C1 segment of cervical spinal cord (tissue), 14 donors: ENCODE data around the gene RBPMS2.

Source experiments
- DNase-seq, 14 donors: peaks; one replicate each; lab custom pipeline; 2025; lab: John Stamatoyannopoulos, UW

The RBPMS2 gene

DNA sequence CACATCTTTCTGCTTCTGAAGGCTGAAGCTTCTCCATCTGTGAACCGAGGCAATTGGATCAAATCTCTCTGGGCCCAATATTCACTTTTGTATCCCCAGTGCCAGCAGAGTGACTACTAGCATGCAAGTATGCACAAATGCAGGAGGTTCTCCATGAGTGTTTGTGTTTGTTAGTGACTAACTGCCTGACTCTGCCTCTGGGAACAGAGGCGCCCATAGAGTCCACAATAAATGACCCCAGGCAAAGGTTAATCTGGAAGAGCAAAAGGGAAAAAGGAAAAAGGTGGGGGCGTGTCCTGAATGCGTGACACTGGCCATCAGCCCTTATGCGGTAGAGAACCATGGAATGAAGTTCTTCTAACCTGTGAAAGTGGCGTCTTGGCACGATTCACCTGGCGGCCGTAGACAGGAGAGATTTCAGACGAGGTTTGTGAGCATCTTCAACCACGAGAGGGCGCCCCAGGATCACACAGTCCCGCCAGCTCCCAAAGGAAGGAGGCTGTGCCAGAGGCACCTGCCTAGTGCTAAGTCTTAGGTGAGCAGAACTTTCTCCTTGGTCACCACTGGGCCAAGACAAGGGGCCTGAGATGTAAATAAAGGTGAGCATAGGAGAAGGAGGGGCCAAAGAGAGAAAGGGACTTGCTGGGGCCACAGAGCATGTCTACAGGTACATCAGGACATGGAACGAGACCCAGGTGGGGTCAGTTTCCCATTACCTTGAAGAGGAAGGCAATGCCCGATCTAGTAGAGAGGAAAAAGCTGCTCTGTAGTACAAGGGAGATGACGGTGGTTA lies 44.2 kb downstream of the RBPMS2 start:
- peak in 12 of 14 donors; percentile 5 to 74 (median 47) for DNase-seq

DNA sequence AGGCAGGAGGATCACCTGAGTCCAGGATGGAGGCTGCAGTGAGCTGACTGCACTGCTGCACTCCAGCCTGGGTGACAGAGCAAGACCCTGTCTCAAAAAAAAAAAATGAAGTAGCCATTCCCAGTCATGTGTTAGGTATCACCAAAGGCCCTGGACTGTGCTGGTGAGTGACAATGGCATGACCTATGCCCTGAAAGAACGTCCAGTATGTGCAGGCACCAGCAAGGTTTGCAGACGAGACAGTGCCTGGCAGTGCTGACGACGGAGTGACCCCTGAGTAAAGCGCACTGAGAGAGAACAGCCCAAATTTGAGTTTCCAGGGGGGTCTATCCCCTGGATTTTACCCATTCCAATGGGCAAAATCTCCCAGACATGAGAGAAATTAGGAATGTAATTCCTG lies 45.2 kb downstream of the RBPMS2 start:
- no peak for DNase-seq

DNA sequence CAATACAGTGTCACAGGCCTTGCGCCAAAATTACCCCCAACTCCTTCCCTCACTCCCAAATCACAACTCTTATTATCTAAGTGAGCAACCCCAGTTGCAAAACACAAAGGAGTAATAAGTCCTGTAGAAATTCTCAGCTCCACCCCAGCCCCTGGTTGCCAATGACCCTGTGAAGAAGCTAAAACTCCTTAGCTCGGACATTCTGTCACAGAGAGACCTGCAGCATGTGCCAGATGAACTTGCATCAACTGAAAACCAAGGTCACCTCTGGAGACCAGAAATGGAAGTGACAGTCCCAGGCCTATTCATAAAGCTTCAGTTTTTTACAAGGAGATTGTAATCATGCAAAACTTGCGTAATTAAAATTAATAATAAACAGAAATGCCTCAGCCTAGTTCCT lies 55.2 kb downstream of the RBPMS2 start:
- no peak for DNase-seq

DNA sequence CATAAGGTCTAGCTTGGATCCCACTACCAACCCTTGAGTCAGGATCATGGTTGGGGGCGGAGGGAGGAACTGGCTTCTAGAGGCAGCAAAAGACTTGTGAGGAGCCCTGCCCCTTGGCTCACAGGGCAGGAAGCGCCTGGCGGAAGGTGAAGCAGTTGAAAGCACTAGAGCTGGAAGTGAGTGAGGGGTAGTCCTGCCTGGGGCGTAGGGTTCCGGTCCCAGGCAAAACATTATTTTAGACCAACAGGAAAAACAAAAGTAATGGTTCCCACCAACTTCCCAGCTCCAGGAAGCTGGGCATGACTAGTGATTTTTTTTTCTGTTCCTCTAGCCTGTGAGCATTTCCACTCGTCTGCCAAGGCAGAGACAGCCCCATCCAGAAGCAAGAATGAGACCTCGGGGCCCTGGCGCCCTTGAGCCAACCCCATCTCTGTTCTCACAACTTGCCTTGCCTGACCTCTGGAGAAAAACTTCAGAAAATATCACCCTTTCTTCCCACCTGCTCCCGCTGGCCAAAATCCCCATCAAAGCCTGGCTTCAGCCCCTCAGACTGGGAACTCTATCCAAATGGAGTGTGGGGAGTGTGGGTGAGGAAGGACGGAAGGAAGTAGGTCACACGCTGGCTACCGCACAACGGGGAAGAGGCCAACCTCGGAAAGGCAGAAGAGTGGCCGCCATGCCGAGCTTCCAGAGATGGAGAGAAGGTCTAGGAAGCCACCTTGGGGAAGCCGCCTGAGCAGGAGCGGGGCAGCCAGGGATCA lies 57.5 kb downstream of the RBPMS2 start:
- no peak for DNase-seq

DNA sequence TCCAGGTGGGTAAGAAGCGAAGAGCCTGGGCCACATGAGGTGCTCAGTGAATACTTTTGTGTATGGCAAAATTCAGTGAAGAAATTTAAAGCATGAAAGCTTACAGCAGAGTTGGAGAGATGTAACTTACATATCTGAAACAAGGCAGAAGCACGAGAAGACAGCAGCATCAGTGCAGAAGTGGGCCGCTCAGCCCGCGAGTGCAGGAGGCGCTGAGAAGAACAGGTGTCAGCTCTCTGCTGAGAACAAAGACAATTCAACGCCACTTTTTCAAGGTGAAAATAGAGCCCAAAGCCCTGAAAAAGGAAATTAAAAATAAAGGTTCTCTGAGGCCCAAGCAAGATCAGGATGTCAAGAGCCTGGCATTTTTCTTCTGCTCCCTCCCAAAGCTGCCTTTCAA lies 58.3 kb downstream of the RBPMS2 start:
- DNase-seq: no peak

DNA sequence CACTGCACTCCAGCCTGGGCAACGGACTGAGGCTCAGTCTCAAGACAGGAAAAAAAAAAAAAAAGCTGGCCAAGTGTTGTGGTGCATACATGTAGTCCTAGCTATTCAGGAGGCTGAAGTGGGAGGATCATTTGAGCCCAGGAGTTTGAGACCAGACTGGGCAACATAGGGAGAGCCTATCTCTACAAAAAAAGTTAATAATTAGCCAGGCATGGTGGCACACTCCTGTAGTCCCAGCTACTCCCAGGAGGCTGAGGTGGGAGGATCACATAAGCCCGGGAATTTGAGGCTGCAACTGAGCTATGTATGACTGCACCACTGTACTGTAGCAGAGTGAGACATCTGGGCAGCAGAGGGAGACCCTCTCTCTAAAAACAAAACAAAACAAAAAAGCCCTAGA lies 58.9 kb downstream of the RBPMS2 start:
- no peak for DNase-seq

DNA sequence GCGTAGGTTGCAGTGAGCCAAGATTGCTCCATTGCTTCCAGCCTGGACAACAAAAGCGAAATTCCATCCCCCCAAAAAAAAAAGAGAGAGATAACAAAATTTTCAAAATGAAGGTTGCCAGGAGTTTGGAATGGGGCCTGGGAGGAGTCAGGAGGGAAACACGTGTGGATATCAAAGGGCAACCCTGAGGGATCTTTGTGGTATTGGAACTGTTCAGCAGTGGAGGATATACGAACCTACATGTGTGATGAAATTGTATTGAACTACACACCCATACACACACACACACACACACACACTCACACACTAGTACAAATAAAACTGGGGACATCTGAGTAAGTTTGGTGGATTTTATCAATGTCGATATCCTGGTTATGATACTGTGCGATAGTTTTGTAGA lies 61.8 kb downstream of the RBPMS2 start:
- DNase-seq: no peak

DNA sequence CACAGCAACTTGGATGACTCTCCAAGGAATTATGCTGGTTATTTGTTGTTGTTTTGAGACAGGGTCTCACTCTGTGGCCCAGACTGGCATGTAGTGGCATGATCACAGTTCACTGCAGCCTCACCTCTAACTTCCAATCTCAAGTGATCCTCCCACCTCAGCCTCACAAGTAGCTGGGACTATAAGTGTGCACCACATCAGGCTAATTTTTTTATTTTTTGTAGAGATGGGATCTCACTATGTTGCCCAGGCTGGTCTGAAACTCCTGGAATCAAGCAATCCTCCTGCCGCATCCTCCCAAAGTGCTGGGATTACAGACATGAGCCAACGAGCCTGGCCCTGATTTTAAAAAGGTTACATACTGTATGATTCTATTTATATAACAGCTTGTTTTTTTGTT lies 63.0 kb downstream of the RBPMS2 start:
- DNase-seq: no peak

DNA sequence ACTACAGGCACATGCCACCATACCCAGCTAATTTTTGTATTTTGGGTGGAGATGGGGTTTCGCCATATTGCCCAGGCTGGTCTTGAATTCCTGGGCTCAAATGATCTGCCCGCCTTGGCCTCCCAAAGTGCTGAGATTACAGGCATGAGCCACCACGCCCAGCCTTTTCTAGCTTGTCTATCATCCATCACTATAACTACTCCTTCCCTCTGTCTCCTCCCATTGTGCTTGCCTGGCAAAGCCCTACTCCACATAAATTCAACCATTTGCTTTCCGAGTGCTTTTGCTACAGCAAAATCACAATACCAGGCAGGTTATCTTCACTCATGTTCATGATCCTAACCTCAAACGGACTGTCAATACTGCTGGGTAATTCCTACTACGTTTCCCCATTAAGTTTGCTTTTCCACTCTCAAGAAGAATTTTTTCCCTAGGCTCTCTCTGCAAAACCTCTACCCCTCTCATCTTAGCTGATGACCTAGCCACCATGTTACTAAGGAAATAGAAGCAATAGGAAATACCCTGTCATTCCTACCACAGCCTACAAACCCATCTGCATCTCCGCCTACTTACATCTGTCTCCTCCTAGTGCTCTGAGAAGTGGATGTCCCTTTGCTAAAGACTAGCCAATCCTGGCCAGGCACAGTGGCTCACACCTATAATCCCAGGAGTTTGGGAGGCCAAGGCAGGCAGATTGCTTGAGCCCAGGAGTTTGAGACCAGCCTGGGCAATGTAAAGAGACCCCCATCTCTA lies 64.5 kb downstream of the RBPMS2 start:
- DNase-seq: no peak

DNA sequence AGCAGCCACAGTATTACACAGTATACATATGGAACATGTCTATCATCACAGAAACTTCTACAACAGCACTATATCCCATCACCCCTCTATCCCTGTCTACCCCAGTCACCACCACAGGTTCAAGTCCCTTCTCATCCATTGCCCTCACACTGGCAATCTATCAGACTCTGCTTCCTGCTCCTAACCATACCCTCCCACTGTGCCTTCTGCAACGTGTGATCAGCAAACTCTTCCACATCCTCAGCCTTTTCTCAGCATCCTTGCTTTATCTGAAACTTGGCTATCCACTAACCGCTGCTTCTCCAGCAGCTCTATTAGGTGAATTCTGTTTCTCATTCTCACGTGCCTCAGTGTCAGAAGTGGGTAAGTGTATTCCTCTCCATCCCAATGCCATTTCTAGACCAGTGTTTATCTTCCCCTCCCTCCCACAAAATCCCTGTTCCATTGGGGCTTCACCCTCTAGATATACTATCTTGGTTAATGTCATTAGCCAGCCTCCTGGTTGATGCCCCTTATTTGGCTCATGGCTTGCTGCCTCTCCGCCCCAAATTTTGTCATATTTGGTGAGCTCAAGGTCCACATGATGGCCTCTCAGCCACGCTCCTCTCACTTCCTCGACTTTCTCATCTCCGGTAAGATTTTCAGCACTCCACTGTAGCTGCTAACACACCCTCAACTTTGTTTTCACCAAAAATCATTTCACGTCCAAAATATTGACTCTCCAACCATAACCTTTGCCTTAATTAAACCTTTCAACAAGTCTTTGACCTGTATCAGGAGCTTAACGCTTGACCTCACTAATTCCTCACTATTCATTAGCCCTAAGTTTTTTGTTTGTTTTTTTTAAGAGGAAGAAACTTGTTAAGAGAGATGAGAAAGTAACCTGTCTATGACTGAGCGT lies 69.1 kb downstream of the RBPMS2 start:
- DNase-seq: no peak

DNA sequence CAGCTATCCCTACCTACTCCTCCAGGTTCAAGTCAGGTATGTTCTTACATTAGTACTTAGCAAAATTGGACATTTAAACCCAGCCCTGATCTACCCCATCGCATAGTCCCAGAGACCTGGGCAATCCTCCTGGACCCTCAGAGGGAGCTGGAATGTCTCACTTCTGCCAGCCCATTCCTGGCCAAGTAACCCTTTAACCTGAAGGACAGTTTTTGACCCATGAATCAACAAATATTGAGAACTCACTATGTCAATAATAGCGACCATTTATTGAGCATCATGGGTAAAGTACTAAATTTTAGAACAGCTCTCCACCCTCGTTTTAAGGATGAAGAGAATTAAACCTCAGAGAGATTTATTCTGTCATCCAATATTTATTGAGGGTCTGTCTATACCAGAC lies 70.4 kb downstream of the RBPMS2 start:
- no peak for DNase-seq

DNA sequence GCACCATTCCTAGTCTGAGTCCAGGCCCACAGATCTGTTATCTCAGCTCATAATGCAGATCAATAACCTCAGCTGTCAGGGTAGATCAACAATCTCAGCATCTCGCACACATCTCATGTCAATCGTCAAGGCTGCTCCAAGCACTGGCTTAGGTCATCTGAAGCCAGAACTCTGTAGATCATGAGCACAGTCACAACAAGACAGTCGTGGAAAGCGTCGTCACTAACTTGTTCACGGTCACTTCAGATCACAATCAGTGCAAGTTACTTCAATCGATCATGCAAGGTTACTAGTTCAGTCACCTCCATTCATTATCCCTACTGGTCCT lies 71.8 kb downstream of the RBPMS2 start:
- DNase-seq: peak in 1 of 14 donors; percentile 61

DNA sequence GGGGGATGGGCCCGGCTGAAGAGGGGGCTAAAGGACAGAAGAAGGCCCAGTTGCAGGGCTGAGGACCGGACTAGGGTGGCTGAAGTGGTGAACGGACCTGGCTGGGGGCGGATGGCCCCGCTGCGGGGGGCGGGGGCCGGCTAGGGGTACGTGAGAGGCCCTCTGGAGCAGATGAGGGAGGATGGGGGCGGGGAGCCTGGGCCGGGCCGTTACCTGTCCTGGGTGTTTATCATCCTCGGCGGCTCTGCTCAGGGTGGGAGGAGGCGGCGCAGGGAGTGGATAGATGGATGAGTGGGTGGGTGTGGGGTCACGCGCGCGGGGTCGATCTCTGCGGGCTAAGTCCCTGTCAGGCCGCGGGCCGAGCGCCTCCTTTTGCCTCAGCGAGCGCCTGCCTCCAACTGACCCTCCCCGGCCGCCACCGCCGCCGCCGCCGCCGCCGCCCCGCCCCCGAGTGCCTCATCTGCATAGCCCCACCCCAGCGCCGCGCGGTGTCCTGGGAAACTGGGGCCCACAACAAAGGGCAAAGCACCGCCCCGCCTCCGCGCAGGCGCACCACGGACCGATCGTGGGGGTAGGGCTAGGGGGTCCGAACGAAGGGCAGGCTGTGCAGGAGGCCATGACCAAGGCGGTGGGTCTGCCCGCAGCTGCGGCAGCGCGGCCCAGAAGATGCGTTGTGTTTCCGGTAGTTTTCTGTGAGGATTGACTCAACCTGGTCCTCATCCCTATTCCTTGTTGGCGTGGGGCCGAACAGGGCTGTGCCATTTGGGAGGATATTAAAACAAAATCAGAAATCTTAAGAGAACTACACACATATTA lies 72.4 kb downstream of the RBPMS2 start:
- peak; percentile 68 to 99 (median 95) for DNase-seq

DNA sequence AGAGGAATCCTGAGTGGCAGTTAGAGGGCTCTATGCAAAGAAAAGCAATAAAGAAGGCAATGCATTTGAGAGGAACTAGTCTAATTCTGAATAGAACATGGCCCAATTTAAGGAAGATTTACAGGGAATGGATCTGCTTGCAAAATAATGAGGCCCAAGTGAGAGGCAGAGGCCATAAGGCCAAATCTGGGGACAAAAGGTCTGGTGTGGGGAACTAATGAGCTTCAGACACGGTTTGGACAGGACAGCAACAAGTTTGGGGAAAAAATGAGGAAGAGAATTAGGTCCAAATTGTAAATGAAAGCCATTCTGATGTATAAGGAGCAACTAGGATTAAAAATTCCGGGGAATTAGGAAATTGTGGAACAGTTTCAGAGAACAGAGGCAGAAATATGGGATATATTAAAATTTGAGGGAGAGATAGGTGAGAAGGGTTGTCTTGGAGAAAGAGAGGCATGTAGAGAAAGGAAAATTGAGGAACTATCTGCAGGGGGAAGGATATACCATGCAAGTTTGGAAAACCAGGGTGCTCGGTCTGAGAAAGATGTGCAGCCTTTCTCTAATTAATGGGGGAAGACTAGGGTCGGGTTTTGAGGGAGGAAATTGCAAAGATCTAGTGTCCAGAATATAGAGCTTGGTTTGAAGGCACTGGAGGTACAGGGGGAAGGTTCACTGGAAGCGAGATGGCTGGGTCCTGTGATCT lies 73.8 kb downstream of the RBPMS2 start:
- no peak for DNase-seq

DNA sequence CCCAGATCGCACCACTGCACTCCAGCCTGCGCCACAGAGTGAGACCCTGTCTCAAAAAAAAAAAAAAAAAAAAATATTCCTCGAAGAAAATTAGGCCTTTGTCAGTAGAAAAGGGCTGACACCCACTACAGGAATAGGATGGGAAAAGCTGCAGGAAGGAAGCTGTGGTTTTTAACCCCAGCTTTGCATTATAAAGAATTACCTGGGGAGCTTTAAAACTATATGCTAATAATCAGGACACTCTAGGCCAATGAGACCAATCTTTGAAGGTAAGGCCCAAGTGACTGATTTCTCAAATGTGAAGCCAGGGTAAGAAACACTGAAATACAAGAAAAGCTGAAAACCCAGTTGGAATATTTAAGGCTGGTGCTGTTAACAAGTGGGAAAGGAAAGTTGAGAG lies 74.3 kb downstream of the RBPMS2 start:
- no peak for DNase-seq

DNA sequence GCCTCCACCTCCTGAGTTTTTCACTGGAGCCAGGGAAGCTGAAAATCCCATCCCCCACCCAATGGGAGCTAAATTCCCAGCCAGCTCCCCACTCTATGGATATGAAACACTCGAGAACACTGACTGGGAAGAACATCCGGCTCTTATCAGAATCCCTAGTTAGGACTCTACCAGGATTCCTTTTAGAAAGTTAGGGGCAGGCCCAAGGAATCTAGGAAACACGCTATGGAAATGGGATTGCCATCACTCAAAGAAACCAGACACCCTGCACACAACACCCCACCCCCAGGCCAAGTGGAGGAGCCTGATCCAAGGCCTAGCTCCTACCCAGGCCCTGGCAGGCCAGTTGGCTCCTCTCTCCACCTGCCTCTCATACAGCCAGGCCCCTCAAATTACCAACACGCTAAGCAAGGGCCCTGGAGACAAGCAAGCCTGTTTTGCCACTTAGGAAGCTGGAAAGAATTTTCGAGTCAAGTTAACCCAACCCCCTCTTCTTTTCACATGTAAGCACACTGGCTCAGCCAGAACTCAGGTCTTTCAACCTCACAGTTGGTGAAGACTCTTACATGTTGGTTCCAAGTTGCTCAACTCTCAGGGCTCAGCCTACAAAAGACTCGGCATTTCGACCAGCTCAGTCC lies 75.5 kb downstream of the RBPMS2 start:
- peak in 8 of 14 donors; percentile 23 to 66 (median 43) for DNase-seq

DNA sequence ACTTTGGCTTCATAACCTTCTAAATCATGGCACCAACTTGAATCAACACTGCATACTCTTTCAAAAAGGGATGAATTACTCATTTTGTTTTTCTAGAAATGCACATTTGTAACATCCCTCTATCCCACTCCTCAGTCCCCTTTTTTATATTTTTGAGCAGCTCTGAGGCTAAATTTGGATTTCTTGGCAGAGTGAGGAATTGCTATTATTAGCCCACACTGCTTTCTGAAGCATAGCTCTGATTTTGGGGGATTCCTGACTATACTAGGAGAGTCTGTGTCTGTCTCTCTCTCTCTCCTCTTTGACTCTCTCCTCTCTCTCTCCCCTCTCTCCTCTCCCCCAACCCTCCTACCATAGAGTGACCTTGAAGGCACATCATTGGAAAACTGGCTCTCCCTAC lies 76.6 kb downstream of the RBPMS2 start:
- no peak for DNase-seq

DNA sequence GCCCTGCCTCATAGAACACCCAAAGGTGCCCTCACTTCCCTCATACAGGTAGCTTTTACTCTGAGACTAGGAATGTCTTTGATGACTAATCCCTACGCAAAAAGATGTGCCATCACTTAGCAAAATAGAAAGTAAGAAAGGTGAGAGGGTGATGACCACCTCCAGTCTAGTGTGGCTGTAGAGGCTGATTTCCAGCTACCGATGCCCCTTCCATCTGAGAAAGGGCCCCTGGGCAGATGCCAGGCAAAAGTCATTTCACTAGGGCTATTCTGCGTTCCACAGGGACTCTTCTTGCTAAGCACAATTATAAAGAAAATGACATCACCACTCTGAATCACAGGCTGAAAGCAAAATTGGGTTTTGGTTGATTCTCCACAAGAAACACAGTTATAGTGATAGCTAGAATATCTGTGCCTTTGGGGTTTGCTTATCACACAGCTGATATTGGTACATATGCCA lies 77.4 kb downstream of the RBPMS2 start:
- peak in 2 of 14 donors; percentile 20 to 30 for DNase-seq

DNA sequence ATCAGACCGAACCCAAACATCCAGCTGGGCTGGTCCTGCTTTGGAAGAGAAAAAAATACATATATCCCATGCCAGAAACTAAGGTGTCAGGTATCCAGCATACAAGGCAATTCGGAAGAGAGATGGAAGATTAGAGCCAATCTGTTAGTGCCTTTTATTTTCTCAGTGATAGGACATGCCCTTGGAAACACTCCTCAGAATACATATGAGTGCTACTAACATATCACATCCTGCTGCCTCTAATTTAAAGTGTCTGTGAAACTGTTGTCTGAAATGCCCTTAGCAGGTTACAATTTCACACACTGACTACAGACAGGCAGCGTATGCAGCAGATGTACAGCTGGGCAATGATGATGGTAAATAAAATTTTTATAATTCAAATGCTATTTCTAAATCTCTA lies 78.9 kb downstream of the RBPMS2 start:
- no peak for DNase-seq
